ENCODE data around the gene ATP5MC2. TPM values are rescaled to one million over a fixed set of nuclear protein-coding genes. Genes with fewer than 3 reads are reported as not detected.

ATP5MC2 gene
- total and polyA plus RNA-seq, 10 of the 15 experiments (the other 5 are each of a cell fraction or from before 2014, with no cell fraction given) = 379 to 1,090 (median 525) TPM

DNA sequence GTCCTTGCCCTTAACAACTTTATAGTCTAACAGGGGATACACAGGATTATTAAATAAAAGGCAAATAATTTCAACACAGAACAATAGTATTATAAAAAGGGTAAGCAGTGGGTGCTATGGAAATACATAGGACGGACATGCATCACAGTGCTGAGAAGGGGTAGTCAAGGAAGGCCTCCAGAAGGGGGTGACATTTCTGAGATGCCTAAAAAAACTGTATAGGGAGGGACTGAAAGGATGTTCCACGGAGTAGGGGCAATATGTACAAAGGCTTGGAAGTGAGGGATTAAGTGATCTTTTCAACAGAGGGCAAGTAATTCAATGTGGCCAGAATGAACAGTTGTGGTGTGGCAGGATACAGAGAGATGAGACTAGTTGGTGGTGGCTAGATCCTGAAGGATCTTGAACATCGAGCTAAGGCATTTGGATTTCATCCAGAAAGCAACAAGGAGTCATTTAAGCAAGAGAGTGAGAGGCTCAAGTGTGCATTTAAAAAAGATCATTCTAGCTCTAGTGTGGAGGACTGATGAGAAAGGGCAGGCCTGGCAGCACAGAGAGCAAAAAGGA is 8.9 kb upstream of the ATP5MC2 start:
- ChIA-PET SMC1A (ENCODE audit: uncharacterized antibody, unreplicated experiment) (interaction anchor here (0.9 kb wide), 1 partner anchor 141 kb away, joined by 3 read pairs; no protein-coding TSS in a partner anchor), CTCF (interaction anchor here (0.6 to 2.3 kb wide), 4 partner anchors 9 to 526 kb away, joined by 3 to 12 read pairs (median 6); partner anchors contain the start of gene ATP5MC2), RAD21 (ENCODE audit: unreplicated experiment) (interaction anchor here (0.6 kb wide), 1 partner anchor 10 kb away, joined by 4 read pairs; no protein-coding TSS in a partner anchor), POLR2A (interaction anchor here (0.5 kb wide), 1 partner anchor 333 kb away, joined by 3 read pairs; no protein-coding TSS in a partner anchor)
- Histone ChIP-seq H3K9me3 (replicated peaks; ENCODE audit: control insufficient read depth, insufficient read depth, low read length) (no peaks in the 10 kb centered on the region), H3K79me2 (ENCODE audit: control insufficient read depth, insufficient read depth, low read length) (no peaks in the 10 kb centered on the region), H3K4me2 (ENCODE audit: control insufficient read depth, insufficient read depth) (no peak overlapping the region), H3K36me3 (ENCODE audit: control insufficient read depth in 2 of 2, insufficient read depth in 2 of 2, low read length in 1 of 2) (no peaks in the 10 kb centered on the region), H3K9ac (ENCODE audit: control insufficient read depth, insufficient read depth, low read length) (no peak overlapping the region), H3K27me3 (replicated peaks in 1 of 2; ENCODE audit: control insufficient read depth in 2 of 2, insufficient read depth in 2 of 2, low read length in 1 of 2) (no peaks in the 10 kb centered on the region), H3K27ac (ENCODE audit: control insufficient read depth, insufficient read depth) (no peak overlapping the region), H2AFZ (ENCODE audit: control insufficient read depth, low read depth, low read length) (no peak overlapping the region), H4K20me1 (ENCODE audit: control insufficient read depth, insufficient read depth) (no peaks in the 10 kb centered on the region), H3K4me1 (ENCODE audit: control insufficient read depth, insufficient read depth, low read length) (no peaks in the 10 kb centered on the region), H3K4me3 (no peak overlapping the region)
- ATAC-seq (no peak), DNase-seq (ENCODE audit: low read depth, low spot score) (no peak), FAIRE-seq (no peak)
- BruUV-seq (replicated peaks) = no TSS peak
- TF ChIP-seq, protein P1, sequence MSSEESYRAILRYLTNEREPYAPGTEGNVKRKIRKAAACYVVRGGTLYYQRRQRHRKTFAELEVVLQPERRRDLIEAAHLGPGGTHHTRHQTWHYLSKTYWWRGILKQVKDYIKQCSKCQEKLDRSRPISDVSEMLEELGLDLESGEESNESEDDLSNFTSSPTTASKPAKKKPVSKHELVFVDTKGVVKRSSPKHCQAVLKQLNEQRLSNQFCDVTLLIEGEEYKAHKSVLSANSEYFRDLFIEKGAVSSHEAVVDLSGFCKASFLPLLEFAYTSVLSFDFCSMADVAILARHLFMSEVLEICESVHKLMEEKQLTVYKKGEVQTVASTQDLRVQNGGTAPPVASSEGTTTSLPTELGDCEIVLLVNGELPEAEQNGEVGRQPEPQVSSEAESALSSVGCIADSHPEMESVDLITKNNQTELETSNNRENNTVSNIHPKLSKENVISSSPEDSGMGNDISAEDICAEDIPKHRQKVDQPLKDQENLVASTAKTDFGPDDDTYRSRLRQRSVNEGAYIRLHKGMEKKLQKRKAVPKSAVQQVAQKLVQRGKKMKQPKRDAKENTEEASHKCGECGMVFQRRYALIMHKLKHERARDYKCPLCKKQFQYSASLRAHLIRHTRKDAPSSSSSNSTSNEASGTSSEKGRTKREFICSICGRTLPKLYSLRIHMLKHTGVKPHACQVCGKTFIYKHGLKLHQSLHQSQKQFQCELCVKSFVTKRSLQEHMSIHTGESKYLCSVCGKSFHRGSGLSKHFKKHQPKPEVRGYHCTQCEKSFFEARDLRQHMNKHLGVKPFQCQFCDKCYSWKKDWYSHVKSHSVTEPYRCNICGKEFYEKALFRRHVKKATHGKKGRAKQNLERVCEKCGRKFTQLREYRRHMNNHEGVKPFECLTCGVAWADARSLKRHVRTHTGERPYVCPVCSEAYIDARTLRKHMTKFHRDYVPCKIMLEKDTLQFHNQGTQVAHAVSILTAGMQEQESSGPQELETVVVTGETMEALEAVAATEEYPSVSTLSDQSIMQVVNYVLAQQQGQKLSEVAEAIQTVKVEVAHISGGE (CRISPR knock-in tag; IDR thresholded peaks at IDR 0.05) = no peak
- no peak for TF ChIP-seq ZNF217 (IDR thresholded peaks at IDR 0.05)
- no peak for TF ChIP-seq TAF1 (IDR thresholded peaks at IDR 0.05; ENCODE audit: borderline replicate concordance, low read depth, low read length)
- TF ChIP-seq JUNB (IDR thresholded peaks at IDR 0.05) = no peak
- TF ChIP-seq CHD2 (IDR thresholded peaks at IDR 0.05; ENCODE audit: borderline replicate concordance, low read depth, low read length) = no peak
- TF ChIP-seq ZNF24 (IDR thresholded peaks at IDR 0.05) = no peak
- TF ChIP-seq, protein P2, sequence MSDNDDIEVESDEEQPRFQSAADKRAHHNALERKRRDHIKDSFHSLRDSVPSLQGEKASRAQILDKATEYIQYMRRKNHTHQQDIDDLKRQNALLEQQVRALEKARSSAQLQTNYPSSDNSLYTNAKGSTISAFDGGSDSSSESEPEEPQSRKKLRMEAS (IDR thresholded peaks at IDR 0.05; ENCODE audit: low read depth, low read length) = no peak
- no peak for TF ChIP-seq BHLHE40 (IDR thresholded peaks at IDR 0.05; ENCODE audit: borderline replicate concordance in 1 of 2, low read depth in 2 of 2, low read length in 1 of 2)
- TF ChIP-seq GATAD2B (conservative IDR thresholded peaks at IDR 0.05; ENCODE audit: low read depth) = no peak
- no peak for TF ChIP-seq CREB1 (IDR thresholded peaks at IDR 0.05; ENCODE audit: low read depth)
- no peak for TF ChIP-seq PAX8 (IDR thresholded peaks at IDR 0.05)
- no peak for TF ChIP-seq CHD1 (IDR thresholded peaks at IDR 0.05; ENCODE audit: low read depth, low read length)
- TF ChIP-seq TCF7 (IDR thresholded peaks at IDR 0.05; ENCODE audit: borderline replicate concordance) = no peak
- no peak for TF ChIP-seq ZNF622 (IDR thresholded peaks at IDR 0.05)
- no peak for TF ChIP-seq NBN (IDR thresholded peaks at IDR 0.05)
- TF ChIP-seq, protein P3, sequence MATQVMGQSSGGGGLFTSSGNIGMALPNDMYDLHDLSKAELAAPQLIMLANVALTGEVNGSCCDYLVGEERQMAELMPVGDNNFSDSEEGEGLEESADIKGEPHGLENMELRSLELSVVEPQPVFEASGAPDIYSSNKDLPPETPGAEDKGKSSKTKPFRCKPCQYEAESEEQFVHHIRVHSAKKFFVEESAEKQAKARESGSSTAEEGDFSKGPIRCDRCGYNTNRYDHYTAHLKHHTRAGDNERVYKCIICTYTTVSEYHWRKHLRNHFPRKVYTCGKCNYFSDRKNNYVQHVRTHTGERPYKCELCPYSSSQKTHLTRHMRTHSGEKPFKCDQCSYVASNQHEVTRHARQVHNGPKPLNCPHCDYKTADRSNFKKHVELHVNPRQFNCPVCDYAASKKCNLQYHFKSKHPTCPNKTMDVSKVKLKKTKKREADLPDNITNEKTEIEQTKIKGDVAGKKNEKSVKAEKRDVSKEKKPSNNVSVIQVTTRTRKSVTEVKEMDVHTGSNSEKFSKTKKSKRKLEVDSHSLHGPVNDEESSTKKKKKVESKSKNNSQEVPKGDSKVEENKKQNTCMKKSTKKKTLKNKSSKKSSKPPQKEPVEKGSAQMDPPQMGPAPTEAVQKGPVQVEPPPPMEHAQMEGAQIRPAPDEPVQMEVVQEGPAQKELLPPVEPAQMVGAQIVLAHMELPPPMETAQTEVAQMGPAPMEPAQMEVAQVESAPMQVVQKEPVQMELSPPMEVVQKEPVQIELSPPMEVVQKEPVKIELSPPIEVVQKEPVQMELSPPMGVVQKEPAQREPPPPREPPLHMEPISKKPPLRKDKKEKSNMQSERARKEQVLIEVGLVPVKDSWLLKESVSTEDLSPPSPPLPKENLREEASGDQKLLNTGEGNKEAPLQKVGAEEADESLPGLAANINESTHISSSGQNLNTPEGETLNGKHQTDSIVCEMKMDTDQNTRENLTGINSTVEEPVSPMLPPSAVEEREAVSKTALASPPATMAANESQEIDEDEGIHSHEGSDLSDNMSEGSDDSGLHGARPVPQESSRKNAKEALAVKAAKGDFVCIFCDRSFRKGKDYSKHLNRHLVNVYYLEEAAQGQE (IDR thresholded peaks at IDR 0.05; ENCODE audit: low read depth, low read length) = no peak
- TF ChIP-seq POLR2A (IDR thresholded peaks at IDR 0.05; ENCODE audit: low read depth, low read length) = no peak
- TF ChIP-seq RUNX3 (IDR thresholded peaks at IDR 0.05; ENCODE audit: low read length) = no peak
- no peak for TF ChIP-seq SP1 (IDR thresholded peaks at IDR 0.05; ENCODE audit: low read depth, low read length)
- in situ Hi-C loops (cut with MboI) = no loop called here
- intact Hi-C loops (cut with micrococcal nuclease; ENCODE audit: unreplicated experiment) = no loop called here
- 42% methylated on average over 3 of the region's 3 CpGs for WGBS (ENCODE audit: insufficient coverage, insufficient replicate concordance, low lambda C conversion rate, missing lambda C conversion rate)
